CD4-positive, alpha-beta T cell (primary cell): ENCODE results near the gene WDR37. TPM values are rescaled to one million over a fixed set of nuclear protein-coding genes. Genes with fewer than 3 reads are reported as not detected.

Experiments
- ATAC-seq: fragments of 200-7000 bp; cut with Tn5 transposase; one replicate; pipeline ENCODE4 v1.10.0; 2022; ENCODE audit warnings: mild to moderate bottlenecking; ENCODE audit not compliant: poor library complexity
- CTCF ChIA-PET: fragments of 350-600 bp; sonication (Branson Sonifier 250); formaldehyde crosslinking; loops from one replicate; lab custom pipeline; 2021; ENCODE audit warnings: antibody characterized with exemption, inconsistent platforms; lab: Charles Lee
- POLR2A ChIA-PET: fragments of 350-600 bp; sonication (Branson Sonifier 250); formaldehyde crosslinking; loops from one replicate; lab custom pipeline; 2021; ENCODE audit warnings: antibody characterized with exemption, inconsistent platforms; lab: Charles Lee
- DNase-seq, 14 experiments: peaks; one replicate each; pipeline ENCODE4 v3.0.0-alpha.2; 2013 to 2020; ENCODE audit warnings: mixed read lengths in 2 of 14
- H3K27ac ChIP-seq, 2 donors: one replicate each; pipeline versions ENCODE4 v1.5.1 to v1.7.0; 2013; ENCODE audit warnings: low read length in 2 of 2, low read depth in 1 of 2, mild to moderate bottlenecking in 1 of 2
- H3K27me3 ChIP-seq, 2 experiments: 1 replicate in 1 of 2; 2 replicates in 1 of 2; pipeline versions ENCODE4 v1.6.1 to v1.7.0; 2013; ENCODE audit warnings: low read length in 2 of 2, control low read depth in 1 of 2, mild to moderate bottlenecking in 1 of 2, moderate library complexity in 1 of 2; ENCODE audit not compliant: insufficient read depth in 2 of 2, control insufficient read depth in 1 of 2
- H3K36me3 ChIP-seq: one replicate; pipeline ENCODE4 v1.6.1; 2013; ENCODE audit warnings: low read length, control low read depth; ENCODE audit not compliant: insufficient read depth
- H3K4me1 ChIP-seq: one replicate; pipeline ENCODE4 v1.6.1; 2013; ENCODE audit warnings: low read length, control low read depth; ENCODE audit not compliant: insufficient read depth
- H3K4me3 ChIP-seq: one replicate; pipeline ENCODE4 v1.5.1; 2013; ENCODE audit warnings: mild to moderate bottlenecking, low read length, moderate library complexity
- H3K9me3 ChIP-seq, 2 experiments: 1 replicate in 1 of 2; 2 replicates in 1 of 2; pipeline versions ENCODE4 v1.6.1 to v1.7.0; 2013; ENCODE audit warnings: low read length in 2 of 2, mild to moderate bottlenecking in 2 of 2, control low read depth in 1 of 2, moderate library complexity in 1 of 2; ENCODE audit not compliant: control insufficient read depth in 1 of 2, insufficient read depth in 1 of 2
- H3K27ac Mint-ChIP-seq: one replicate; pipeline ENCODE4 v1.8.0; 2020; ENCODE audit warnings: mixed read lengths
- H3K27me3 Mint-ChIP-seq: one replicate; pipeline ENCODE4 v1.8.0; 2021; ENCODE audit warnings: mixed read lengths
- H3K36me3 Mint-ChIP-seq: one replicate; pipeline ENCODE4 v1.8.0; 2021; ENCODE audit warnings: low read depth, mixed read lengths
- H3K4me1 Mint-ChIP-seq: one replicate; pipeline ENCODE4 v1.8.0; 2021; ENCODE audit warnings: low read depth, mixed read lengths
- H3K4me3 Mint-ChIP-seq: one replicate; pipeline ENCODE4 v1.8.0; 2020; ENCODE audit warnings: mild to moderate bottlenecking, mixed read lengths
- H3K9me3 Mint-ChIP-seq: one replicate; pipeline ENCODE4 v1.8.0; 2020; ENCODE audit warnings: mixed read lengths
- intact Hi-C, 2 experiments: fragments of 100-400 bp; cut with DNase I in 1 of 2; cut with micrococcal nuclease in 1 of 2; formaldehyde crosslinking; loops; one replicate each; pipeline versions ENCODE4 v1.15.1 to v1.9.0; 2023 to 2025; cut with DNase I, micrococcal nuclease
- total RNA-seq, 174 experiments: library from RNA in 2 of 174; stranded (reverse) in 2 of 174; gene quantifications; one replicate each; pipeline ENCODE4 v1.2.3 and lab custom pipeline; 2021 to 2026
- TF ChIP-seq, protein P1 (sequence below): fragments of 200-600 bp; IDR thresholded peaks from one replicate; pipeline ENCODE4 v1.8.0; 2022; ENCODE audit warnings: antibody characterized with exemption, mild to moderate bottlenecking

Gene WDR37
- total RNA-seq, 2 experiments from 2014 or later: 17.0 to 17.7 TPM

DNA sequence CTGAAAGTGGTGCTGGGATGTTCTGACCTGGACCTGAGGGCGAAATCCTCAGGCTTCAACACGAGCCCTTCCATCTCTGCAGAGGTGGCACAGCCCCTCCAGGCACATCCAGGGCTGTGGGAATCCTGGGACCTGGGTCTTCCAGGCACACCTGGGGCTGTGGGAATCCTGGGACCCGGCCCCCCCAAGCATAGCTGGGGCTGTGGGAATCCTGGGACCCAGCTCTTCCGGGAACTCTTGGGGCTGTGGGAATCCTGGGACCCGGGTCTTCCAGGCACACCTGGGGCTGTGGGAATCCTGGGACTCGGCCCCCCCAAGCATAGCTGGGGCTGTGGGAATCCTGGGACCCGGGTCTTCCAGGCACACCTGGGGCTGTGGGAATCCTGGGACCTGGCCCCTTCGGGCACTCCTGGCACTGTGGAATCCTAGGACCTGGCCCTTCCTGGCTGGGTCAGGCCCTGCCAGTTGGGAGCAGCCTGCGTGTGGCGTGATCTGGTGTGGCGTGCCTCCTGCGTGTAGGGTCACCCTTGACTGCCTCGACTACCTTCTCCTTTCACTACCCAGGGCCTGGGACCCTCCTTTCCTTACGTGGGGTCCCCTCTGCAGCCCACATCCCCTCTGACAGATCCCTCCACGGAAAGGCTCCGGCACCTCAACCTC, 124.0 kb downstream of the WDR37 start:
- Mint-ChIP-seq H3K4me3 (no peak overlapping the region), H3K9me3 (no peaks in the 10 kb centered on the region), H3K36me3 (no peaks in the 10 kb centered on the region), H3K27me3 (peaks cover 8% of the 10 kb centered on the region), H3K4me1 (no peaks in the 10 kb centered on the region), H3K27ac (no peak overlapping the region)
- no peaks in the 10 kb centered on the region for H3K9me3 ChIP-seq
- no peak overlapping the region for H3K27ac ChIP-seq
- ATAC-seq (no peak), DNase-seq (no peak)
- intact Hi-C loops: no loop called here
- ChIA-PET POLR2A (no interaction called here), CTCF (no interaction called here)
- no peaks in the 10 kb centered on the region for H3K36me3 ChIP-seq
- H3K4me3 ChIP-seq: no peak overlapping the region
- TF ChIP-seq, protein P1, sequence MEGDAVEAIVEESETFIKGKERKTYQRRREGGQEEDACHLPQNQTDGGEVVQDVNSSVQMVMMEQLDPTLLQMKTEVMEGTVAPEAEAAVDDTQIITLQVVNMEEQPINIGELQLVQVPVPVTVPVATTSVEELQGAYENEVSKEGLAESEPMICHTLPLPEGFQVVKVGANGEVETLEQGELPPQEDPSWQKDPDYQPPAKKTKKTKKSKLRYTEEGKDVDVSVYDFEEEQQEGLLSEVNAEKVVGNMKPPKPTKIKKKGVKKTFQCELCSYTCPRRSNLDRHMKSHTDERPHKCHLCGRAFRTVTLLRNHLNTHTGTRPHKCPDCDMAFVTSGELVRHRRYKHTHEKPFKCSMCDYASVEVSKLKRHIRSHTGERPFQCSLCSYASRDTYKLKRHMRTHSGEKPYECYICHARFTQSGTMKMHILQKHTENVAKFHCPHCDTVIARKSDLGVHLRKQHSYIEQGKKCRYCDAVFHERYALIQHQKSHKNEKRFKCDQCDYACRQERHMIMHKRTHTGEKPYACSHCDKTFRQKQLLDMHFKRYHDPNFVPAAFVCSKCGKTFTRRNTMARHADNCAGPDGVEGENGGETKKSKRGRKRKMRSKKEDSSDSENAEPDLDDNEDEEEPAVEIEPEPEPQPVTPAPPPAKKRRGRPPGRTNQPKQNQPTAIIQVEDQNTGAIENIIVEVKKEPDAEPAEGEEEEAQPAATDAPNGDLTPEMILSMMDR: no peak
- H3K4me1 ChIP-seq: no peaks in the 10 kb centered on the region
- no peaks in the 10 kb centered on the region for H3K27me3 ChIP-seq

DNA sequence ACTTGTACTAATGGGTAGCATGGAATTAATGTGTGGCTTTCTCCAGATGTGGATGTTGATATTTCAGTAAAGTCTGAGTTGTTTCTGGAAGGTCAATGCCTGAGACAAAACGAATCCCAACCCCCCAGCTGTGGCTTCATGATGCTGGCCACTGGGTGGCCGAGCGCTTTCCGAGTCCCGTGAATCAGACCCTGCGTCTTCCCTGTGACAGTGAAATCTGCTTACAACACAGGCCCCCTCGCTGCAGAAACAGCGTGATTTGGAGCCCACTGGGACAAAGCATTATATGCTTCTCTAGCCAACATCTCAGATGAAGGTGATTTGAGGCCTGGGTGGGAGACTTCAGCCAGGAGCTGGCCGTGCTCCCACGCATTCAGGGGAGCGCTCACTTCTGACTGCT, 124.7 kb downstream of the WDR37 start:
- intact Hi-C loops: no loop called here
- no peaks in the 10 kb centered on the region for H3K9me3 ChIP-seq
- ATAC-seq (no peak), DNase-seq (no peak)
- no peaks in the 10 kb centered on the region for H3K4me1 ChIP-seq
- H3K4me3 ChIP-seq: no peak overlapping the region
- no peaks in the 10 kb centered on the region for H3K9me3 Mint-ChIP-seq
- no peak overlapping the region for H3K27ac ChIP-seq
- POLR2A ChIA-PET: no interaction called here
- H3K27me3 Mint-ChIP-seq: peaks cover 8% of the 10 kb centered on the region
- H3K36me3 Mint-ChIP-seq: no peaks in the 10 kb centered on the region
- TF ChIP-seq, protein P1: no peak
- no peaks in the 10 kb centered on the region for H3K27me3 ChIP-seq
- H3K4me3 Mint-ChIP-seq: no peak overlapping the region
- CTCF ChIA-PET: no interaction called here
- H3K27ac Mint-ChIP-seq: no peak overlapping the region
- H3K4me1 Mint-ChIP-seq: no peaks in the 10 kb centered on the region
- no peaks in the 10 kb centered on the region for H3K36me3 ChIP-seq

Other genes with a start within 250 kb of the WDR37 start
- 10 to 100 TPM; 33.1 to 40.2 TPM for gene LARP4B, start 124.7 kb upstream of the WDR37 start, total RNA-seq
- gene GTPBP4, start 68.0 kb upstream of the WDR37 start, total RNA-seq: 10 to 100 TPM; 50.3 to 53.7 TPM
- not detected for gene IDI2, start 30.5 kb upstream of the WDR37 start, total RNA-seq
- 100 to 1,000 TPM; 244 to 250 TPM for gene IDI1, start 7.3 kb upstream of the WDR37 start, total RNA-seq